GM18907 (cell line): ENCODE results near the gene ZNF423.
"Not testable (repeated sequence)": the region's sequence is repeated elsewhere in the genome, so short reads cannot be mapped to it uniquely, and the experiment has no call there.

ENCODE experiments used
- ATAC-seq: cut with Tn5 transposase; IDR thresholded peaks from one replicate; pipeline ENCODE4 v1.9.1; 2021; ENCODE audit warnings: mild to moderate bottlenecking, moderate library complexity; ENCODE audit not compliant: unreplicated experiment

ZNF423 gene

GRCh38 chr16:49523435-49524159 lies 332.3 kb downstream of the ZNF423 start:
- no peak for ATAC-seq

GRCh38 chr16:49521734-49522325 lies 334.1 kb downstream of the ZNF423 start:
- no peak for ATAC-seq

GRCh38 chr16:49520492-49521038 lies 335.3 kb downstream of the ZNF423 start:
- no peak for ATAC-seq

- no peak for ATAC-seq
Measured at GRCh38 chr16:49519741-49520140, 336.2 kb downstream of the ZNF423 start.

GRCh38 chr16:49519008-49519656 lies 336.8 kb downstream of the ZNF423 start:
- ATAC-seq, result no peak

- no peak for ATAC-seq
Measured at GRCh38 chr16:49516382-49517036, 339.4 kb downstream of the ZNF423 start.

- no peak for ATAC-seq
Measured at GRCh38 chr16:49515861-49516260, 340.1 kb downstream of the ZNF423 start.

- no peak for ATAC-seq
Measured at GRCh38 chr16:49515016-49515565, 340.8 kb downstream of the ZNF423 start.

- no peak for ATAC-seq
Measured at GRCh38 chr16:49514073-49514980, 341.6 kb downstream of the ZNF423 start.

GRCh38 chr16:49513040-49513439 lies 342.9 kb downstream of the ZNF423 start:
- ATAC-seq, result no peak

GRCh38 chr16:49510654-49511305 lies 345.1 kb downstream of the ZNF423 start:
- no peak for ATAC-seq

- no peak for ATAC-seq
Measured at GRCh38 chr16:49510141-49510540, 345.8 kb downstream of the ZNF423 start.

GRCh38 chr16:49506058-49507013 lies 349.6 kb downstream of the ZNF423 start:
- ATAC-seq, result not testable (repeated sequence)

- no peak for ATAC-seq
Measured at GRCh38 chr16:49505556-49505955, 350.4 kb downstream of the ZNF423 start.

GRCh38 chr16:49504626-49505025 lies 351.3 kb downstream of the ZNF423 start:
- no peak for ATAC-seq

- no peak for ATAC-seq
Measured at GRCh38 chr16:49504023-49504364, 351.9 kb downstream of the ZNF423 start.

- ATAC-seq, result peak; percentile 86
Measured at GRCh38 chr16:49503256-49504022, 352.5 kb downstream of the ZNF423 start.
